ENCODE results near the gene SHPK. TPM values are rescaled to one million over a fixed set of nuclear protein-coding genes. Genes with fewer than 3 reads are reported as not detected.
"Not testable (repeated sequence)": the region's sequence is repeated elsewhere in the genome, so short reads cannot be mapped to it uniquely, and the experiment has no call there.

The SHPK gene
- total RNA-seq, 2 donors from 2014 or later = 10.4 to 15.2 TPM

DNA sequence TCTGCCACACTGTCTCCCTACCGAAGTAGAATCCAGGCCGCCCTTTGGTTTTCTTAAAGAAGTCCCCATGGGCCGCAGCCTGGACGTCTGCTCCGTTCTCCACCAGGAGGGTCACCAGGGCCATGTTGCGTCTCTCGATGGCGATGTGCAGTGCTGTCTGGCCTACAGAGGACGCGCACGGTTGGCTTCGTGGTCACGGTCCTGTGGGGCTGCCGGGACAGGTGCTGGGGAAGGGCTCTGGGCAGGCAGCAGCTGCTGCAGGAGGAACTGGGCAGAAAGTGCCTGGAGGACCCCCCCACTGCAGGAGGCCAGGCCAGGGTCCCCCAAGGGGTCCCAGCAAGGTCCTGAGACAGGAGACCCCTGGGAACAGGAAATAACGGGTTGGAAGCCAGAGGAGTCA lies 45.8 kb downstream of the SHPK start:
- Histone ChIP-seq H3K27me3 (no peaks in the 10 kb centered on the region), H3K9me3 (no peaks in the 10 kb centered on the region), H3K27ac (no peak overlapping the region), H3K36me3 (replicated peaks in 1 of 2; ENCODE audit: insufficient read depth in 1 of 2, low read depth in 2 of 2) (peaks cover 0 to 12% of the 10 kb centered on the region in 2 donors), H3K4me1 (no peaks in the 10 kb centered on the region), H3K4me3 (no peak overlapping the region)
- no peak for ATAC-seq
- intact Hi-C loops (cut with DNase I) = no loop called here
- no peak for DNase-seq
- TF ChIP-seq, protein P1, sequence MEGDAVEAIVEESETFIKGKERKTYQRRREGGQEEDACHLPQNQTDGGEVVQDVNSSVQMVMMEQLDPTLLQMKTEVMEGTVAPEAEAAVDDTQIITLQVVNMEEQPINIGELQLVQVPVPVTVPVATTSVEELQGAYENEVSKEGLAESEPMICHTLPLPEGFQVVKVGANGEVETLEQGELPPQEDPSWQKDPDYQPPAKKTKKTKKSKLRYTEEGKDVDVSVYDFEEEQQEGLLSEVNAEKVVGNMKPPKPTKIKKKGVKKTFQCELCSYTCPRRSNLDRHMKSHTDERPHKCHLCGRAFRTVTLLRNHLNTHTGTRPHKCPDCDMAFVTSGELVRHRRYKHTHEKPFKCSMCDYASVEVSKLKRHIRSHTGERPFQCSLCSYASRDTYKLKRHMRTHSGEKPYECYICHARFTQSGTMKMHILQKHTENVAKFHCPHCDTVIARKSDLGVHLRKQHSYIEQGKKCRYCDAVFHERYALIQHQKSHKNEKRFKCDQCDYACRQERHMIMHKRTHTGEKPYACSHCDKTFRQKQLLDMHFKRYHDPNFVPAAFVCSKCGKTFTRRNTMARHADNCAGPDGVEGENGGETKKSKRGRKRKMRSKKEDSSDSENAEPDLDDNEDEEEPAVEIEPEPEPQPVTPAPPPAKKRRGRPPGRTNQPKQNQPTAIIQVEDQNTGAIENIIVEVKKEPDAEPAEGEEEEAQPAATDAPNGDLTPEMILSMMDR (IDR thresholded peaks at IDR 0.05) = no peak
- TF ChIP-seq POLR2A (IDR thresholded peaks at IDR 0.05) = no peak
- 96 to 97% methylated on average over 14 of the region's 15 CpGs for WGBS, 2 donors

DNA sequence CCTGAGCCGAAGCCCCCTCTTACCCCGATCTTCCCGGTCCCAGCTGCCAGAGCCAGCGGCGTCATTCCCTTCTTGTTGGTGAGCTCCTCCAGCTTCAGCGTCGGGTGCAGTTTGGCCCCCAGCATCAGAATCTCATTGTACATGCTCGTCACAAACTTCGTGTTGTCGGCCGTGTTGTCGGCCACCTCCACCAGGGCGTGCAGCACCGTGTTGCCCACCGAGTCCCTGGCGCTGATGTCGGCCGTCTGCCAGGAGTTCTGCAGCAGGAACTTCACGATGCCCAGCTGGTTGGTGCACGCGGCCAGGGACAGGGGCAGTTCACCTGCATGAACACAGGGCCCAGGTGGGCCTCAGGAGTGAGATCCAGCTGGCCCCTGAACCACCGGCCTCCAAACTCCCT lies 46.3 kb downstream of the SHPK start:
- no peak for DNase-seq
- H3K27ac ChIP-seq = no peak overlapping the region
- intact Hi-C loops (cut with DNase I) = no loop called here
- H3K27me3 ChIP-seq = no peaks in the 10 kb centered on the region
- no peak overlapping the region for H3K4me3 ChIP-seq
- 93 to 100% methylated on average over 5 to 22 of the region's 22 CpGs for WGBS, 2 donors
- no peak for ATAC-seq
- H3K36me3 ChIP-seq (replicated peaks in 1 of 2; ENCODE audit: insufficient read depth in 1 of 2, low read depth in 2 of 2) = peaks cover 0 to 12% of the 10 kb centered on the region in 2 donors
- H3K4me1 ChIP-seq = no peaks in the 10 kb centered on the region
- H3K9me3 ChIP-seq = no peaks in the 10 kb centered on the region
- no peak for TF ChIP-seq POLR2A (IDR thresholded peaks at IDR 0.05)
- TF ChIP-seq, protein P1 (IDR thresholded peaks at IDR 0.05) = no peak

DNA sequence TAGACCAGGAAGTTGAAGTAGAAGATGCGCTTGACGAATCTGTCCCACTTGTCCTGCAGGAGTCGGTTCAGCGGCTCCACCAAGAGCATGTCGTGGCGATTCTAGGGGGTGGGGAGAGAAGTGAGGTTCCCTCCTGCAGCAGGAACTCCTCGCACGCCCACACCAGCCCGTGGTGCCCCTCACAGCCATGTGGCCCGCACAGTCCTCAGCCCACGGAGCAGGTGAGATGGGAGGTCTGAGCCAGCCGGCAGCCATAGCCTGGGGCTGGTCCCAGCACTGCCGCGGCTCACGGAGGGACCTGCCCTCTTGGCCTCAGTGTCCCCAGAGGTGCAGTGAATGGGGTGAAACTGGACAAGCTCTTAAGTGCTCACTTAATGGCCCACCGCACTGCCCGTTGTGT lies 50.2 kb downstream of the SHPK start:
- TF ChIP-seq, protein P1 (IDR thresholded peaks at IDR 0.05) = no peak
- no peak for TF ChIP-seq POLR2A (IDR thresholded peaks at IDR 0.05)
- Histone ChIP-seq H3K27me3 (no peaks in the 10 kb centered on the region), H3K27ac (no peak overlapping the region), H3K36me3 (replicated peaks in 1 of 2; ENCODE audit: insufficient read depth in 1 of 2, low read depth in 2 of 2) (peaks cover 0 to 11% of the 10 kb centered on the region in 2 donors), H3K4me1 (no peaks in the 10 kb centered on the region), H3K9me3 (no peaks in the 10 kb centered on the region), H3K4me3 (no peak overlapping the region)
- 91 to 95% methylated on average over 8 to 16 of the region's 17 CpGs for WGBS, 2 donors
- ATAC-seq (no peak), DNase-seq (no peak)
- intact Hi-C loops (cut with DNase I) = no loop called here

DNA sequence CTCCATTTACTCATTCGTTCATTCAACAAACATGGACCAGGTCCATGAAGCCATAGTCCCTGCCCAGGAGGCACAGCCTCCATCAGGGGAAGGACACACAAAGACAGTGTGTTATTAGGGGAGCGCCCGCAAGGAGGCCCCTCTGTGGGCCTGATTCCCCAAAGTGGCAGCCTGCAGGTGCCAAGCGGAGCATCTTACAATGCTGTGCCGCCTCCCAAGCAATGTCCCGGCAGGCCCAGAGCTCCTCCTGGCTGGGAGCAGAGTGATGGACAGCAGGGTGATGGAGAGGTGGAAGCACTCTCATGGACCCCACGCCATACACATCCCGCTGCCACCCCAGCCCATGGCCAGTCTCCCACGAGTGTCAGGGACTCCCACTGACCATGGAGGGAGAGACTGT lies 52.6 kb downstream of the SHPK start:
- no peak for ATAC-seq
- intact Hi-C loops (cut with DNase I) = no loop called here
- 90 to 96% methylated on average over 4 to 9 of the region's 9 CpGs for WGBS, 2 donors
- no peak for DNase-seq
- H3K4me3 ChIP-seq = no peak overlapping the region
- TF ChIP-seq POLR2A (IDR thresholded peaks at IDR 0.05) = no peak
- TF ChIP-seq, protein P1 (IDR thresholded peaks at IDR 0.05) = no peak
- peaks cover 0 to 8% of the 10 kb centered on the region in 2 donors for H3K36me3 ChIP-seq (replicated peaks in 1 of 2; ENCODE audit: insufficient read depth in 1 of 2, low read depth in 2 of 2)
- H3K27ac ChIP-seq = no peak overlapping the region
- no peaks in the 10 kb centered on the region for H3K27me3 ChIP-seq
- no peaks in the 10 kb centered on the region for H3K4me1 ChIP-seq
- no peaks in the 10 kb centered on the region for H3K9me3 ChIP-seq

DNA sequence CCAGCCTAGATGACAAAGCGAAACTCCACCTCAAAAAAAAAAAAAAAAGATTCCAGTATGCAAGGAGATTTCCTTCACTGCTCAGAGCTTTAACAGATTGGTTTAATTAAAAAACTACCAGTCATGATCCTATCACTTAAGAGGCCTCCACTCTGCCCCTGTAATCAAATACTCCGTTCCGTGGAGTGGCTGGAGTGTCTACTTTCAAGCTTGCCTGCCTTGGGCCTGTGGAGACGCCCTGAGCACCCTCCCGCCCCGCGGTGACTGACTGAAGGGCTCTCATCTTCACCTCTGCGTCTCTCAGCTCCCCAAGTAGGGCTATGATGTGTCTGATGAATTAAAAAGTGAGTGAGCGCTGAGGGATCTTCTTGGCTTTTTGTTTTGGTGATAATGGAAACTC lies 53.1 kb downstream of the SHPK start:
- Histone ChIP-seq H3K4me3 (no peak overlapping the region), H3K9me3 (no peaks in the 10 kb centered on the region), H3K4me1 (no peaks in the 10 kb centered on the region), H3K27ac (no peak overlapping the region), H3K36me3 (replicated peaks in 1 of 2; ENCODE audit: insufficient read depth in 1 of 2, low read depth in 2 of 2) (peaks cover 0 to 7% of the 10 kb centered on the region in 2 donors), H3K27me3 (no peaks in the 10 kb centered on the region)
- no peak for TF ChIP-seq POLR2A (IDR thresholded peaks at IDR 0.05)
- TF ChIP-seq, protein P1 (IDR thresholded peaks at IDR 0.05) = no peak
- 97 to 98% methylated on average over 9 of the region's 9 CpGs for WGBS, 2 donors
- DNase-seq (no peak), ATAC-seq (no peak)
- intact Hi-C loops (cut with DNase I) = no loop called here

DNA sequence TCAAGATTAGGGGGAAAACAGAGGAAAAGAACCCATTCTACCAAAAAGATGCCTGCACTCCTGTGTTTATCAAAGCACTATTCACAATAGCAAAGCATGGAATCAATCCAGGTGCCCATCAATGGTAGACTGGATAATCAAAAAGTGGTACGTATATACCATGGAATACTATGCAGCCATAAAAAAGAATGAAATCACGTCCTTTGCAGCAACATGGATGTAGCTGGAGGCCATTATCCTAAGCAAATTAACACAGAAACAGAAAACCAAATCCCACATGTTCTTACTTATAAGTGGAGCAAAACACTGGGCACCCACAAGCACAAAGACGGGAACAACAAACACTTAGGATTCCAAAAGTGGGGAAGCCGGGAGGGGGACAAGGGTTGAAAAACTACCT lies 57.4 kb downstream of the SHPK start:
- 71 to 80% methylated on average over 4 of the region's 4 CpGs for WGBS, 2 donors
- H3K27ac ChIP-seq, H3K4me1 ChIP-seq: not testable (repeated sequence)

More for the DNA sequence above, 57.4 kb downstream of the SHPK start:
- DNase-seq; H3K4me3 ChIP-seq; H3K9me3 ChIP-seq; H3K27me3 ChIP-seq; ATAC-seq; H3K36me3 ChIP-seq (replicated peaks in 1 of 2; ENCODE audit: insufficient read depth in 1 of 2, low read depth in 2 of 2); intact Hi-C loops (cut with DNase I): not testable (repeated sequence)
